ENCODE measurements around the gene PCDHGA8. TPM values are rescaled to one million over a fixed set of nuclear protein-coding genes. Genes with fewer than 3 reads are reported as not detected.
A peak's percentile ranks its signal among the peaks of the same experiment; 100 is the strongest.
"Not testable (repeated sequence)": the region's sequence is repeated elsewhere in the genome, so short reads cannot be mapped to it uniquely, and the experiment has no call there.

PCDHGA8 gene
- total RNA-seq, 1 experiment from 2014 or later: not detected

DNA sequence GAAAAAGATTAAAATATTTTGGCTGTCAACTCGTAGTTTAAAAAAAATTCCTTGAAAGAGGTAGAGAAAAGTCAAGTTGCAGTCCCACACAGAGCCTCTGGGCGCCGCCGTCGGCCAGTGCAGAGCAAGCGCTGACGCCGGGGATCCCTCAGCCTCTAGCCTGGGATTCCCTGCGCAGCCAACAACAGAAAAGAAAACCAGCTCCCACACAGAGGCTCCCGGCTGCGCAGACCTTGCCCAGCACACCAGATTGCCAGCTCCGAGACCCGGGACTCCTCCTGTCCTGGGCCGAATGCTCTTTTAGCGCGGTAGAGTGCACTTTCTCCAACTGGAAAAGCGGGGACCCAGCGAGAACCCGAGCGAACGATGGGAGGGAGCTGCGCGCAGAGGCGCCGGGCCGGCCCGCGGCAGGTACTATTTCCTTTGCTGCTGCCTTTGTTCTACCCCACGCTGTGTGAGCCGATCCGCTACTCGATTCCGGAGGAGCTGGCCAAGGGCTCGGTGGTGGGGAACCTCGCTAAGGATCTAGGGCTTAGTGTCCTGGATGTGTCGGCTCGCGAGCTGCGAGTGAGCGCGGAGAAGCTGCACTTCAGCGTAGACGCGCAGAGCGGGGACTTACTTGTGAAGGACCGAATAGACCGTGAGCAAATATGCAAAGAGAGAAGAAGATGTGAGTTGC, 25.2 kb downstream of the PCDHGA8 start, which contains the start of gene PCDHGB7:
Gene PCDHGB7 (plus strand): TSS at position 184 of the 679 bp plus-strand sequence. CDS start 183 bp downstream, at position 367.
- H3K4me2 ChIP-seq (ENCODE audit: low read length); POLR2A ChIA-PET; H4K20me1 ChIP-seq (ENCODE audit: insufficient read depth); H2AFZ ChIP-seq (ENCODE audit: low read depth, low read length, poor library complexity, severe bottlenecking); BruUV-seq (replicated peaks); H3K9ac ChIP-seq (ENCODE audit: low read length); H3K4me3 ChIP-seq (replicated peaks in 1 of 2; ENCODE audit: low read depth in 1 of 2, low read length in 2 of 2); H3K36me3 ChIP-seq (ENCODE audit: control insufficient read depth in 1 of 2, insufficient read depth in 2 of 2, low read length in 2 of 2); H3K9me2 ChIP-seq (ENCODE audit: insufficient read depth); H3K79me2 ChIP-seq (ENCODE audit: insufficient read depth, low read length); RAD21 ChIA-PET (ENCODE audit: low non-redundant PET in 1 of 2, low total read pairs in 2 of 2, uncharacterized antibody in 2 of 2, unreplicated experiment in 2 of 2); H3K27ac ChIP-seq (ENCODE audit: low read depth, low read length); H3K4me1 ChIP-seq (ENCODE audit: control insufficient read depth in 1 of 2, insufficient read depth in 2 of 2, low read length in 2 of 2); intact Hi-C loops (cut with micrococcal nuclease); H3K27me3 ChIP-seq (ENCODE audit: insufficient read depth, low read length): not testable (repeated sequence)
- CTCF ChIA-PET: interaction anchor here (1.0 to 1.3 kb wide), 3 partner anchors 107 to 146 kb away, joined by 3 to 4 read pairs (median 3); no protein-coding TSS in a partner anchor
- DNase-seq (ENCODE audit: low read depth, low spot score) (peak; percentile 18), ATAC-seq (peak; percentile 51; the same call in 1 of the 2 replicates)
- peaks cover 4 to 22% of the 10 kb centered on the region in 2 experiments; a peak in 2 of 4 replicates for H3K9me3 ChIP-seq (ENCODE audit: control insufficient read depth in 1 of 2, insufficient read depth in 1 of 2, low read depth in 1 of 2, low read length in 2 of 2)
- peak; percentile 77 for TF ChIP-seq RAD21 (IDR thresholded peaks at IDR 0.05; ENCODE audit: low read depth)
- TF ChIP-seq, protein P1, sequence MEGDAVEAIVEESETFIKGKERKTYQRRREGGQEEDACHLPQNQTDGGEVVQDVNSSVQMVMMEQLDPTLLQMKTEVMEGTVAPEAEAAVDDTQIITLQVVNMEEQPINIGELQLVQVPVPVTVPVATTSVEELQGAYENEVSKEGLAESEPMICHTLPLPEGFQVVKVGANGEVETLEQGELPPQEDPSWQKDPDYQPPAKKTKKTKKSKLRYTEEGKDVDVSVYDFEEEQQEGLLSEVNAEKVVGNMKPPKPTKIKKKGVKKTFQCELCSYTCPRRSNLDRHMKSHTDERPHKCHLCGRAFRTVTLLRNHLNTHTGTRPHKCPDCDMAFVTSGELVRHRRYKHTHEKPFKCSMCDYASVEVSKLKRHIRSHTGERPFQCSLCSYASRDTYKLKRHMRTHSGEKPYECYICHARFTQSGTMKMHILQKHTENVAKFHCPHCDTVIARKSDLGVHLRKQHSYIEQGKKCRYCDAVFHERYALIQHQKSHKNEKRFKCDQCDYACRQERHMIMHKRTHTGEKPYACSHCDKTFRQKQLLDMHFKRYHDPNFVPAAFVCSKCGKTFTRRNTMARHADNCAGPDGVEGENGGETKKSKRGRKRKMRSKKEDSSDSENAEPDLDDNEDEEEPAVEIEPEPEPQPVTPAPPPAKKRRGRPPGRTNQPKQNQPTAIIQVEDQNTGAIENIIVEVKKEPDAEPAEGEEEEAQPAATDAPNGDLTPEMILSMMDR (IDR thresholded peaks at IDR 0.05 in 2 of 3, conservative IDR thresholded peaks at IDR 0.05 in 1 of 3; ENCODE audit: borderline replicate concordance in 1 of 3, insufficient read depth in 1 of 3, low read depth in 2 of 3, low read length in 2 of 3): peak; percentile 50 to 80 (median 58); a peak in 5 of 6 replicates

- no peaks in the 10 kb centered on the region for H3K4me1 ChIP-seq (ENCODE audit: control insufficient read depth in 1 of 2, insufficient read depth in 2 of 2, low read length in 2 of 2)
- ChIA-PET POLR2A (no interaction called here), CTCF (no interaction called here), RAD21 (ENCODE audit: low non-redundant PET in 1 of 2, low total read pairs in 2 of 2, uncharacterized antibody in 2 of 2, unreplicated experiment in 2 of 2) (no interaction called here)
- H3K4me2 ChIP-seq (ENCODE audit: low read length): no peak overlapping the region
- no peak for ATAC-seq
- no peak overlapping the region for H3K27ac ChIP-seq (ENCODE audit: low read depth, low read length)
- intact Hi-C loops (cut with micrococcal nuclease): no loop called here
- H3K36me3 ChIP-seq (ENCODE audit: control insufficient read depth in 1 of 2, insufficient read depth in 2 of 2, low read length in 2 of 2): no peaks in the 10 kb centered on the region
- no peaks in the 10 kb centered on the region for H4K20me1 ChIP-seq (ENCODE audit: insufficient read depth)
- no peaks in the 10 kb centered on the region for H3K79me2 ChIP-seq (ENCODE audit: insufficient read depth, low read length)
- H3K27me3 ChIP-seq (ENCODE audit: insufficient read depth, low read length): no peaks in the 10 kb centered on the region
- peaks cover 4 to 22% of the 10 kb centered on the region in 2 experiments; a peak in 2 of 4 replicates for H3K9me3 ChIP-seq (ENCODE audit: control insufficient read depth in 1 of 2, insufficient read depth in 1 of 2, low read depth in 1 of 2, low read length in 2 of 2)
- H2AFZ ChIP-seq (ENCODE audit: low read depth, low read length, poor library complexity, severe bottlenecking): no peak overlapping the region
- H3K9me2 ChIP-seq (ENCODE audit: insufficient read depth): no peaks in the 10 kb centered on the region
- no peak for DNase-seq (ENCODE audit: low read depth, low spot score)
- H3K9ac ChIP-seq (ENCODE audit: low read length): no peak overlapping the region
- BruUV-seq (replicated peaks): no TSS peak
- no peak overlapping the region for H3K4me3 ChIP-seq (replicated peaks in 1 of 2; ENCODE audit: low read depth in 1 of 2, low read length in 2 of 2)
- TF ChIP-seq EGR1 (IDR thresholded peaks at IDR 0.05; ENCODE audit: low read depth) (no peak), FOSL1 (IDR thresholded peaks at IDR 0.05; ENCODE audit: low read depth) (no peak), EZH2phosphoT487 (IDR thresholded peaks at IDR 0.05; ENCODE audit: borderline replicate concordance) (no peak), ELF1 (IDR thresholded peaks at IDR 0.05; ENCODE audit: borderline replicate concordance, low read depth) (no peak), ZNF274 (IDR thresholded peaks at IDR 0.05; ENCODE audit: low read depth, low read length) (no peak), YY1 (IDR thresholded peaks at IDR 0.05; ENCODE audit: extremely low read depth, insufficient replicate concordance, low read depth, low read length) (no peak), RAD21 (IDR thresholded peaks at IDR 0.05; ENCODE audit: low read depth) (no peak), EZH2 (IDR thresholded peaks at IDR 0.05) (no peak), TCF7L2 (IDR thresholded peaks at IDR 0.05; ENCODE audit: borderline replicate concordance, extremely low read depth, insufficient read depth, insufficient read length) (no peak), CEBPB (IDR thresholded peaks at IDR 0.05; ENCODE audit: low read depth) (no peak)
- TF ChIP-seq, protein P1 (IDR thresholded peaks at IDR 0.05 in 2 of 3, conservative IDR thresholded peaks at IDR 0.05 in 1 of 3; ENCODE audit: borderline replicate concordance in 1 of 3, insufficient read depth in 1 of 3, low read depth in 2 of 3, low read length in 2 of 3): no peak
- TF ChIP-seq, protein P2, sequence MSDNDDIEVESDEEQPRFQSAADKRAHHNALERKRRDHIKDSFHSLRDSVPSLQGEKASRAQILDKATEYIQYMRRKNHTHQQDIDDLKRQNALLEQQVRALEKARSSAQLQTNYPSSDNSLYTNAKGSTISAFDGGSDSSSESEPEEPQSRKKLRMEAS (IDR thresholded peaks at IDR 0.05): no peak
These were observed 26.8 kb downstream of the PCDHGA8 start for GRCh38 chr5:141419074-141419880.

Measured in HCT116 (cell line).